SK-N-SH (cell line): ENCODE measurements around the gene REEP1. TPM values are rescaled to one million over a fixed set of nuclear protein-coding genes. Genes with fewer than 3 reads are reported as not detected.

ENCODE experiments used
- CTCF ChIA-PET: fragments of 300-600, 350-600 bp; formaldehyde crosslinking; extraction: SDS; loops from one replicate; lab custom pipeline; 2021; lab: Yijun Ruan, JAX
- POLR2A ChIA-PET: fragments of 350-600 bp; sonication (Branson Sonifier 250); formaldehyde crosslinking; extraction: SDS; loops from one replicate; lab custom pipeline; 2020; ENCODE audit warnings: antibody characterized with exemption, inconsistent platforms; lab: Yijun Ruan, JAX
- DNase-seq: peaks from one replicate; pipeline ENCODE4 v3.0.0; 2012
- H2AFZ ChIP-seq: fragments of 200-600 bp; sonication (generic); 2 replicates; pipeline ENCODE4 v1.8.1; 2016; ENCODE audit warnings: antibody characterized with exemption, mild to moderate bottlenecking, low read depth
- H3F3A ChIP-seq: fragments of 200-600 bp; sonication (generic); replicated peaks from 2 replicates; pipeline ENCODE3; 2016; ENCODE audit warnings: antibody characterized with exemption, mild to moderate bottlenecking; ENCODE audit not compliant: insufficient read depth
- H3K27ac ChIP-seq, 2 experiments: fragments of 200-500 bp in 1 of 2; fragments of 200-600 bp in 1 of 2; sonication (Bioruptor generic) in 1 of 2; sonication (generic), shearing (Covaris generic) in 1 of 2; 2 replicates each; pipeline versions ENCODE4 v1.5.1 to v1.6.1; 2014 to 2016; ENCODE audit warnings: low read depth in 2 of 2, inconsistent platforms in 1 of 2, low read length in 1 of 2, mild to moderate bottlenecking in 1 of 2, mixed read lengths in 1 of 2
- H3K27me3 ChIP-seq: fragments of 200-600 bp; sonication (generic), shearing (Covaris generic); 2 replicates; pipeline ENCODE4 v1.6.1; 2016; ENCODE audit warnings: mixed run types; ENCODE audit not compliant: insufficient read depth
- H3K36me3 ChIP-seq, 2 experiments: fragments of 200-500 bp in 1 of 2; fragments of 200-600 bp in 1 of 2; sonication (Bioruptor generic) in 1 of 2; sonication (generic) in 1 of 2; replicated peaks in 1 of 2; 2 replicates each; pipeline versions ENCODE3 to v1.5.1; 2014 to 2016; ENCODE audit warnings: low read length in 1 of 2, mild to moderate bottlenecking in 1 of 2; ENCODE audit not compliant: insufficient read depth in 2 of 2, control insufficient read depth in 1 of 2
- H3K4me1 ChIP-seq, 2 experiments: fragments of 200-500 bp in 1 of 2; fragments of 200-600 bp in 1 of 2; sonication (Bioruptor generic) in 1 of 2; sonication (generic), shearing (Covaris generic) in 1 of 2; 2 replicates each; pipeline versions ENCODE4 v1.5.1 to v1.6.1; 2014 to 2016; ENCODE audit warnings: low read depth in 1 of 2, low read length in 1 of 2, mixed run types in 1 of 2; ENCODE audit not compliant: insufficient read depth in 2 of 2, control insufficient read depth in 1 of 2
- H3K4me2 ChIP-seq: fragments of 200-600 bp; sonication (generic), shearing (Covaris generic); 2 replicates; pipeline ENCODE4 v1.6.1; 2017; ENCODE audit warnings: mixed run types
- H3K4me3 ChIP-seq, 2 experiments: fragments of 200-500 bp in 1 of 2; fragments of 200-600 bp in 1 of 2; sonication (Bioruptor generic) in 1 of 2; sonication (generic), shearing (Covaris generic) in 1 of 2; 2 replicates each; pipeline versions ENCODE4 v1.5.1 to v1.8.1; 2014 to 2016; ENCODE audit warnings: low read depth in 2 of 2, inconsistent platforms in 1 of 2, low read length in 1 of 2, mild to moderate bottlenecking in 1 of 2, mixed read lengths in 1 of 2, moderate library complexity in 1 of 2
- H3K79me2 ChIP-seq: fragments of 200-600 bp; sonication (generic); 2 replicates; pipeline ENCODE4 v1.8.1; 2017; ENCODE audit warnings: mild to moderate bottlenecking; ENCODE audit not compliant: insufficient read depth
- H3K9ac ChIP-seq: fragments of 200-600 bp; sonication (generic); 2 replicates; pipeline ENCODE4 v1.6.1; 2017; ENCODE audit warnings: mixed run types
- H3K9me2 ChIP-seq: fragments of 200-600 bp; sonication (generic); 2 replicates; pipeline ENCODE4 v1.6.1; 2017; ENCODE audit warnings: mixed run types
- H3K9me3 ChIP-seq: fragments of 200-600 bp; sonication (generic); 2 replicates; pipeline ENCODE4 v1.6.1; 2017; ENCODE audit warnings: mixed run types, mild to moderate bottlenecking, moderate library complexity
- H4K20me1 ChIP-seq: fragments of 200-600 bp; sonication (generic); 2 replicates; pipeline ENCODE4 v1.6.1; 2017; ENCODE audit warnings: mild to moderate bottlenecking, mixed run types; ENCODE audit not compliant: insufficient read depth
- CHD2 ChIP-seq: fragments of 150-350 bp; IDR thresholded peaks from 2 replicates; pipeline ENCODE4 v1.6.1; 2018; ENCODE audit warnings: low read length; ENCODE audit not compliant: partially characterized antibody
- CTCF ChIP-seq: fragments of 200-600 bp; sonication (generic); IDR thresholded peaks from 2 replicates; pipeline ENCODE4 v1.6.1; 2017; ENCODE audit warnings: antibody characterized with exemption, mild to moderate bottlenecking, moderate library complexity
- ELF1 ChIP-seq: IDR thresholded peaks from 2 replicates; pipeline ENCODE4 v1.4.0; 2012
- EP300 ChIP-seq, 2 experiments: IDR thresholded peaks; 2 replicates each; pipeline versions ENCODE4 v1.4.0 to v1.6.1; 2012; ENCODE audit warnings: borderline replicate concordance in 1 of 2, low read depth in 1 of 2, low read length in 1 of 2
- EZH2phosphoT487 ChIP-seq: fragments of 200-600 bp; sonication (generic); IDR thresholded peaks from 2 replicates; pipeline ENCODE4 v1.6.1; 2017; ENCODE audit warnings: low read depth, mixed run types, mild to moderate bottlenecking, antibody characterized with exemption, moderate library complexity, borderline replicate concordance
- GATA2 ChIP-seq: sonication (generic); formaldehyde crosslinking; IDR thresholded peaks from 2 replicates; pipeline ENCODE4 v1.5.0; 2020; ENCODE audit warnings: mild to moderate bottlenecking, missing genetic modification reagents
- MEF2A ChIP-seq: IDR thresholded peaks from 2 replicates; pipeline ENCODE4 v1.4.0; 2012; ENCODE audit warnings: low read depth, borderline replicate concordance
- RAD21 ChIP-seq: IDR thresholded peaks from 2 replicates; pipeline ENCODE4 v1.6.1; 2012; ENCODE audit warnings: mild to moderate bottlenecking, low read length
- RFX5 ChIP-seq: IDR thresholded peaks from 2 replicates; pipeline ENCODE4 v1.6.1; 2012; ENCODE audit warnings: mild to moderate bottlenecking, improper control_type of control experiment, low read length
- TAF1 ChIP-seq: IDR thresholded peaks from 2 replicates; pipeline ENCODE4 v1.6.1; 2012; ENCODE audit warnings: low read depth, mild to moderate bottlenecking, low read length, moderate library complexity, borderline replicate concordance
- WGBS: methylation state at CpG from one replicate; pipeline ENCODE4 v1.1.6; 2017; ENCODE audit warnings: low lambda C conversion rate; 5-methylcytosine and 5-hydroxymethylcytosine counted together
- polyA plus RNA-seq, 3 experiments: library from polyadenylated mRNA; depleted of rRNA; stranded (reverse); fragments of >200 nt; gene quantifications; 2 replicates each; pipeline ENCODE4 v1.2.3, GENCODE V29; 2012

The REEP1 gene
- polyA plus RNA-seq, 1 of the 3 experiments (the other 2 are of a cell fraction), result 0.13 TPM

GRCh38 chr2:86233436-86233835 is 104.0 kb downstream of the REEP1 start:
- Histone ChIP-seq H3K36me3 (no peaks in the 10 kb centered on the region), H3K9me2 (no peaks in the 10 kb centered on the region), H3K27ac (no peak overlapping the region), H2AFZ (no peak overlapping the region), H3K27me3 (no peaks in the 10 kb centered on the region; the same call in 1 of the 2 replicates), H3K4me1 (peaks cover 0 to 7% of the 10 kb centered on the region in 2 experiments; a peak in 2 of 4 replicates), H3K4me2 (no peak overlapping the region), H3K9ac (no peak overlapping the region), H4K20me1 (no peaks in the 10 kb centered on the region), H3K9me3 (no peaks in the 10 kb centered on the region), H3F3A (no peaks in the 10 kb centered on the region), H3K79me2 (no peaks in the 10 kb centered on the region), H3K4me3 (no peak overlapping the region)
- TF ChIP-seq RFX5 (no peak), RAD21 (no peak), GATA2 (CRISPR knock-in tag) (no peak), CHD2 (no peak), MEF2A (no peak), CTCF (no peak)
- ChIA-PET CTCF (interaction anchor here (0.7 to 2.2 kb wide), 3 partner anchors 13 to 34 kb away, joined by 3 to 10 read pairs (median 4); partner anchors contain the start of gene MRPL35), POLR2A (no interaction called here)
- no peak for DNase-seq
- WGBS, result 29% methylated on average over 4 of the region's 4 CpGs

- Histone ChIP-seq H3K9me3 (no peaks in the 10 kb centered on the region), H3K4me2 (no peak overlapping the region), H3K27me3 (no peaks in the 10 kb centered on the region; the same call in 1 of the 2 replicates), H3K27ac (no peak overlapping the region), H3F3A (no peaks in the 10 kb centered on the region), H3K4me1 (peaks cover 0 to 7% of the 10 kb centered on the region in 2 experiments; a peak in 1 of 4 replicates), H3K36me3 (no peaks in the 10 kb centered on the region), H3K9me2 (no peaks in the 10 kb centered on the region), H3K79me2 (no peaks in the 10 kb centered on the region), H3K9ac (no peak overlapping the region), H3K4me3 (no peak overlapping the region), H4K20me1 (no peaks in the 10 kb centered on the region), H2AFZ (no peak overlapping the region)
- 43% methylated on average over 1 of the region's 6 CpGs for WGBS
- TF ChIP-seq ELF1 (no peak), EP300 (IDR thresholded peaks at IDR 0.05; ENCODE audit: borderline replicate concordance in 1 of 2, low read depth in 1 of 2, low read length in 1 of 2) (no peak), TAF1 (no peak), EZH2phosphoT487 (no peak)
- ChIA-PET CTCF (interaction anchor here (0.7 to 2.2 kb wide), 3 partner anchors 12 to 34 kb away, joined by 3 to 10 read pairs (median 4); partner anchors contain the start of gene MRPL35), POLR2A (no interaction called here)
- no peak for DNase-seq
These were observed 104.5 kb downstream of the REEP1 start for GRCh38 chr2:86232910-86233309.
